Cardiac fibroblast (primary cell): ENCODE measurements around the gene GPR148.

Experiments used
- DNase-seq, 2 donors: peaks; one replicate each; pipeline versions ENCODE4 v3.0.0 to v3.0.0-alpha.2; 2010; ENCODE audit warnings: low read depth in 2 of 2
- H3K4me3 ChIP-seq, 2 donors: replicated peaks in 1 of 2; 1 replicate in 1 of 2; 2 replicates in 1 of 2; pipeline ENCODE4 v1.5.1; 2011; ENCODE audit warnings: low read depth in 2 of 2, low read length in 2 of 2, mild to moderate bottlenecking in 2 of 2, moderate library complexity in 1 of 2
- CTCF ChIP-seq: IDR thresholded peaks from one replicate; pipeline ENCODE4 v1.5.1; 2011; ENCODE audit warnings: low read depth, mild to moderate bottlenecking, low read length, inconsistent platforms

Gene GPR148

GRCh38 chr2:130737592-130737991, 8.7 kb downstream of the GPR148 start:
- no peak for TF ChIP-seq CTCF
- DNase-seq, result no peak
- H3K4me3 ChIP-seq, result no peak overlapping the region

DNA sequence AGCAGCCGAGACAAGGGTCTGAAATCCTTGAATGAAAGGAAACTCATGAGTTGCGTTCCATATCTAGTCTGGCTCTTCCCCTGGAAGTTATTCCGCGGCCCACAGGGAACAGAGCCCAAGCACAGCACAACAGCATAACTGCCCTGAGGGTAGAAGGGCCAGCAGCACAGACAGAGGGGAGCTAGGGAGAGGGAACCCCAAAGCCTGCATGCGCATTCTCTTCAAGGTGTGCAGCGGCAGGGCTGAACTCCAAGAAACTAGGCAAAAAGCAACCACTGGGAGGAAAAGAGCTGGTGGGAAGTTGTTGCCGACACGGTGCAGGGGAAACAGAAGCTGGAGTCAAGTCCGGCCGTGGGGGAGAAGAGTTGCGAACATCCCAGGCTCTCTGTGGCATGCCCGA, 11.8 kb downstream of the GPR148 start:
- TF ChIP-seq CTCF, result no peak
- H3K4me3 ChIP-seq, result no peak overlapping the region
- DNase-seq, result no peak

DNA sequence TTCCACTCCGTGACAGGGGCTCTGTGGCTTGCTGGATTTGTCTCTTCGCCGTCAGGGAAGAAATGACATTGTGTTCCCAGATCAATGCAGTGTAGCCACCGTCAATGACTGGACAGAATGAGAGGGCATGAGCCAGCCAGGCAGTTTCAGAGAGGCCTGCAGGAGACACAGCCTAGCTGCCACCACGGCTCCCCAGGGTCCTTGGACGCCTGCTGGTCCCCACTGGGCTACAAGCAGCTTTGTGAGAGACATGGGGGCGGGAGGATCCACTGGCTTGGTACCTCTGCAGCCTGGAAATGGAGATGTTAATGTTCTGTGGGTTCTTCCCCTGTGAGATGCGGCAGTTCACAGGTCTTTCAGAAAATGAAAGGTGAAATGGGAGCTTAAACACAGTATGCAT, 14.4 kb downstream of the GPR148 start:
- TF ChIP-seq CTCF, result no peak
- H3K4me3 ChIP-seq, result no peak overlapping the region
- DNase-seq, result no peak

GRCh38 chr2:130744287-130745117, 15.6 kb downstream of the GPR148 start:
- no peak for TF ChIP-seq CTCF
- no peak for DNase-seq
- H3K4me3 ChIP-seq, result no peak overlapping the region

DNA sequence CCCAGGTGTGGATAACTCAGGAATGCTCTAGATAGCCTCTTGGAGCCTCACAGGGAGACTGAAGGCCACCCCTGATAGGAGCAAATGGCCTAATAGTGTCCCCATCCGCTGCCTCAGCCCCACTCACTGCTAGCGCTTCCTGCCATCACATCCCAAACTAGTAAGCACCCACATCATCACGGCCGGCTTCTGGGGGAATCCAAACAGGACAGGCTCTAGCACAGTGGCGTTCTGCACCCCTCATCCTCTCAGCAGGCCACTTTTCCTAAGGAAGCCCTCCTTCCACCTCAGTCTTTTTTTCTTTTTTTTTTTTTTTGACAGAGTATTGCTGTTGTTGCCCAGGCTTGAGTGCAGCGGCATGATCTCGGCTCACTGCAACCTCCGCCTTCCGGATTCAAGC, 20.2 kb downstream of the GPR148 start:
- no peak overlapping the region for H3K4me3 ChIP-seq
- no peak for TF ChIP-seq CTCF
- no peak for DNase-seq

DNA sequence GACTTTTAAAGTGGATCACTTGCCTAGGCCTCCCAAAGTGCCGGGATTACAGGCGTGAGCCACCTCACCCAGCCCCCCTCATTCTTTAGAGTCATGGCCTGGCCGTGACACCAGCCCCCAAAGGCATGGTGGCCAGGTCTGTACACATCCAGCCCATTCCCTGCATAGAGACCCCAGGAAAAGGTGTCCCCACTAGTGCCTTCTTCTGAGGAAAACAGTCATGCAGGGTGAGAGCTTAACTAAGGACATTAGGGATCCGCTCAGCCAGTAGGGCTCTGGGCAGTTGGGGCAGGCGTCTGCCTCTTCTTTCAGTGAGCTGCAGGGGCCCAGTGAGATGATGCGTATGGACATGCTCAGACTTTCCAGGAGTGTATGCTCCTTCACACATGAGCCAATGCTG, 20.8 kb downstream of the GPR148 start:
- no peak overlapping the region for H3K4me3 ChIP-seq
- DNase-seq, result no peak
- no peak for TF ChIP-seq CTCF

- H3K4me3 ChIP-seq, result no peak overlapping the region
- TF ChIP-seq CTCF, result no peak
- DNase-seq, result no peak
These were observed 25.9 kb downstream of the GPR148 start for GRCh38 chr2:130754811-130755210.
